ENCODE data around the gene NBPF11.
"Not testable (repeated sequence)": the region's sequence is repeated elsewhere in the genome, so short reads cannot be mapped to it uniquely, and the experiment has no call there.

NBPF11 gene

GRCh38 chr1:148149050-148149815 lies 2.8 kb downstream of the NBPF11 start:
- not testable (repeated sequence) for DNase-seq

DNA sequence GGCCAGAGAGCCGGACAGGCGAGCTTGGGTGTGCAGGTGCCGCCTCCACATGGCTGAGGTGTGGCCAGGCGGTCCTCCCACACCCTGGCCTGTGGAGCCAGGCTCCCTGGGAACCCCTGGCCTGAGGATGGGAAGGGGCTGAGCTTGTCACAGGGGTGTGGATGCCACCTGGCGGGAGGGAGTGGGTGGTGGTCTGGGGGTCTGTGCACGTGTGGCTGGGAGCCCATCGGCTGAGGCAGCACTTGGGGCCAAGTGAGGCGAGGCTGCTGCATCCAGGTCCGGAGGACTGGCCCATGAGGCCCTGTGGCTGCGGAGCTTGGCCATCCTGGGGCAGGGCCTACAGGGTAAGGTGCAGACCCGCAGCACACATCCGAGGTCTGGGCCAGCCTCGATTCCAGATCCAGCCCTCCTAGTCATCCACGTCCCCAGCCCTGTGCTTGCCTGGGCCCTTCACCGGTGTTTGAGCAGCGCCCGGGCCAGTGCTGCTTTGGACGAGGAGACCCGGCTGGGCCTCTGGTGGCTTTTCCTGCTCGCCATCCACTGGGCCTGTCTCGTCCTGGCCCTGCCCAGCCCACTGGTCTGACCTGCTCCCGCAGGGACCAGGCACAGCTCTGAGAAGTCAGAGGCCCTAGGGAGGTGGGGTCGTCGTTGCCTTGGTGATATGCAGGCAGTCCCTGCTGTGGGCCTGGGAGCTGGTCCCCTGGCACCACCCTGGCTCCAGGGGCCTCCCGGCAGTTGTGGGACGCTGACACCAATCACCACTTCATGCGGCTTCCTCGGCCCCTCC lies 4.8 kb downstream of the NBPF11 start:
- DNase-seq: not testable (repeated sequence)

GRCh38 chr1:148146191-148146997 lies 5.7 kb downstream of the NBPF11 start:
- DNase-seq: not testable (repeated sequence)

DNA sequence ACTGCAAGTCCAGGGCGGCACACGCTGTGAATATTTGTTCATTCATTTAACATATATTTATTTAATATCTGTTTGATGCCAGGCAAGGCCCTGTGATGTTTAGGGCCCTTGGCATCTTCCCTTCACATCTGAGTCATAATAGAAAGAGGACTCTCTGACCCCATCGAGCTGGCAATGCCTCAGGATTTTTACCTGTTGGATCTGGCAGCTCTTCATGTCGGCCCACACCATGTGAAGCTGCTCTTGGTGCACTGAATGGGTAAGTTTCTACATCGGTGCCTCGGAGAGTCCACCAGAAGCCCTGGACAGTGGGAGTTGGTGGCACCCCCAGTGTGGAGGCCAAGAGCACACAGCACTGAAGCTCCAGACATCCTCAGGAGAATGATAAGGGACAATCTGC lies 8.9 kb downstream of the NBPF11 start:
- DNase-seq: not testable (repeated sequence)

DNA sequence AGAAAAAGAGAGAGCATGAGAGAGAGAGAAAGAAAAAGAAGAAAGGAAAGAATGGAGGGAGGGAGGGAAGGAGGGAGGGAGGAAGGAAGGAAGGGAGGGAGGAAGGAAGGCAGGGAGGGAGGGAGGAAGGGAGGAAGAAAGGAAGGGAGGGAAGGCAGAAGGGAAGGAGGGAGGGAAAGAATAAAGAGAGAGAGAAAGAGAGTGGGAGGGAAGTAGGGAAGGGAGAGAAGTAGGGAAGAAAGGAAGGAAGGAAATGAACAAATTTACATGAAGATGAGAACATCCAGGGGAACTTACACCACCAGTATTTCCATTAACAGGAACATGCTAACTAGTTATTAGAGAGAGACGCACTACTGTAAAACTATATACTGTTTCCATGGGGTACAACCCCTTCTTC lies 10.1 kb downstream of the NBPF11 start:
- DNase-seq: not testable (repeated sequence)

- DNase-seq: not testable (repeated sequence)
Observed at GRCh38 chr1:148138606-148139005, 13.5 kb downstream of the NBPF11 start.

- not testable (repeated sequence) for DNase-seq
Observed at GRCh38 chr1:148122341-148122740, 29.7 kb downstream of the NBPF11 start.

- not testable (repeated sequence) for DNase-seq
Observed at GRCh38 chr1:148120395-148120794, 31.7 kb downstream of the NBPF11 start.

GRCh38 chr1:148095732-148096131 lies 56.3 kb downstream of the NBPF11 start:
- not testable (repeated sequence) for DNase-seq

GRCh38 chr1:148086196-148086595 lies 65.9 kb downstream of the NBPF11 start:
- DNase-seq: not testable (repeated sequence)

DNA sequence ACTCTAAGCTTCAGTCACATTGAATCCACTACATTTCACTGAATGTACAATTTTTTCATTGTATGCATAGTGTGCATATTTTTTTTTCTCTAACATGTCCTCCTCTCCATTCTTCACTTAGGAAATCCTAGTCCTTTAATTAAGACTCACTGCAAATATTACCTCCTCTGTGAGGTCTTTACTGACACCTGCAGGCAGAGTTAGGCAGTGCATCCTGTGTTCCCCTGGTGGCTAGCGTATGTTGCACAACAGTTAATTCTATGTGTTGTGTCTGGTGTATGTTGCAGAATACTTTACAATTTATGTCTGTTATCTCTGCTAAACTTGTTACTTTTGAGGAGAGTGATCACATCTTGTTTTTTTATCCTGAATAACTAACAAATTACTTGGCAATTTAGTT lies 70.9 kb downstream of the NBPF11 start:
- DNase-seq: not testable (repeated sequence)

- DNase-seq: not testable (repeated sequence)
Observed at GRCh38 chr1:148078632-148079519, 73.2 kb downstream of the NBPF11 start.

DNA sequence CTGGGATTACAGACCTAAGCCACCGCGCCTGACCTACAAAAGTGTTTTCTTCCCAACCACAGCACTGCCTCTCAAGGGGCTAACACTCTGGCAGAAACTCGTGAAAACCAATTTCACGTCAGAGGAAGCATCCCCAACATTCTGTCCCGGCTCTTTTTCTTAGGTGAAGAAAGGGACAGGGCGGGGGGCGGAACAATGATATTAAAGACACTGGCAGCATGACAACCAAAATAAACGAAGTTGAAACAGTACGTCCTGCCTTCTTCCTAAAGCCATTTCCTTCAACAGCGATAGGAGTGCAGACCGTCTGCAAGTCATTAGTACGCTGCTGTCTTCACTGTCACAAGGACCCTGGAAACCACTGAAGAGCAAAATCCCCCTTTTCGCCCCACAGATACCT lies 74.0 kb downstream of the NBPF11 start:
- DNase-seq: not testable (repeated sequence)

DNA sequence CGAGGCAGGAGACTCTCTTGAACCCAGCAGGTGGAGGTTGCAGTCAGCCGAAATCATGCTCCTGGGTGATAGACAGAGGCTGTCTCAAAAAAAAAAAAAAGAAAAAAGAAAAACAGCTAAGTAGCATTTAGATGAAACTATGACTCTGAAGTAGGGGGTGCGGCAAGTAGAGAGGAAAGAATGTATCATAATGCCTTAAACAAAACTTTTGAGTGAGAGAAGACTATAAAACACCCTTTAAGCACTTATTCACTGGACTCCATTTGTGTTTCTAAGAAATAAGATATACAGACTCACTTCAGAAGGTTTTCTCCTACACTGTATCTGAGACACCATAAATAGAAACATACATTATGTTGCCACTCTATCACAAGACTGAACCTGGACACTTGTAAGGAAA lies 74.6 kb downstream of the NBPF11 start:
- DNase-seq: not testable (repeated sequence)

- DNase-seq: not testable (repeated sequence)
Observed at GRCh38 chr1:148073392-148073791, 78.7 kb downstream of the NBPF11 start.

DNA sequence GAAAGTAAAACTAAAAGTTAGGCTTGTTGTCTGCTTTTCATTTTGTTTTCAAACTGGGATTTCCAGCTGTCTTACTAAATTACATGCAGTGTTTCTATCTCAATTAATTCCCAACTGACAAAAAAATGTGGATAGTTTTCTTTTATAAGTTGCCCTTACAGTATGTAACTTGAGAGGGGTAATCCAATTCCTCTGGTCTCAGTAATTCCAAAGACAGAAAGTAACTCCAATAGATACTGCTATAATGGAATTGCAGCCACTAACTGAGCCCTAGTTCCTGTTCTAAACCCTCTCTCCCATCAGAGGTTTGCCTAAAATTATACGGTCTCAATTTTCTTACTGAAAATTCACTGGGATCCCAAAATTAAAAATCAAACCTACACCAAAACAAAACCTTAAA lies 83.5 kb downstream of the NBPF11 start:
- DNase-seq: not testable (repeated sequence)

DNA sequence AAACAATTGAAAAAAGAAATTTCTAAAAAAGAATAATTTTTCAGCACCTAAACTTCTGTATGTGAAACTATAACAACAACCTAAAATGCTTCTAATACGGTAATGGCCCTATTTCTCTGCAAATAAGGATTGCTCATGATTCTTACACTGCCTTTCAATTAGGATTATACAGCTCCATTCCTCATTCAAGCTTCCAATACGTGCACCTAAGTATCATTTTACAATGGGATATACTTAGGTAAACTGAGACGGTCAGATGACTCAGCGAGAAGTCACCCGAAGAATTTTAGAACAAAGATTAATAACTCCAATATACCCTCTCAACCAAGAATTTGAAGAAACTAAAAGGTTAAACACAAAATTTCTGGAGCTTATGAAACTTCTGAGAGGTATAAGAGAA lies 83.9 kb downstream of the NBPF11 start:
- DNase-seq: not testable (repeated sequence)

- DNase-seq: not testable (repeated sequence)
Observed at GRCh38 chr1:148060294-148060701, 91.8 kb downstream of the NBPF11 start.

GRCh38 chr1:148057384-148057783 lies 94.7 kb downstream of the NBPF11 start:
- not testable (repeated sequence) for DNase-seq

Measured in DMS153 (cell line).